HG02571 (cell line): Measurements from ENCODE around the gene FAM199X.
A peak's percentile ranks its signal among the peaks of the same experiment; 100 is the strongest.

ENCODE experiments used
- ATAC-seq: cut with Tn5 transposase; IDR thresholded peaks from one replicate; pipeline ENCODE4 v1.9.1; 2021; ENCODE audit warnings: mild to moderate bottlenecking, moderate library complexity; ENCODE audit not compliant: unreplicated experiment

Gene FAM199X

DNA sequence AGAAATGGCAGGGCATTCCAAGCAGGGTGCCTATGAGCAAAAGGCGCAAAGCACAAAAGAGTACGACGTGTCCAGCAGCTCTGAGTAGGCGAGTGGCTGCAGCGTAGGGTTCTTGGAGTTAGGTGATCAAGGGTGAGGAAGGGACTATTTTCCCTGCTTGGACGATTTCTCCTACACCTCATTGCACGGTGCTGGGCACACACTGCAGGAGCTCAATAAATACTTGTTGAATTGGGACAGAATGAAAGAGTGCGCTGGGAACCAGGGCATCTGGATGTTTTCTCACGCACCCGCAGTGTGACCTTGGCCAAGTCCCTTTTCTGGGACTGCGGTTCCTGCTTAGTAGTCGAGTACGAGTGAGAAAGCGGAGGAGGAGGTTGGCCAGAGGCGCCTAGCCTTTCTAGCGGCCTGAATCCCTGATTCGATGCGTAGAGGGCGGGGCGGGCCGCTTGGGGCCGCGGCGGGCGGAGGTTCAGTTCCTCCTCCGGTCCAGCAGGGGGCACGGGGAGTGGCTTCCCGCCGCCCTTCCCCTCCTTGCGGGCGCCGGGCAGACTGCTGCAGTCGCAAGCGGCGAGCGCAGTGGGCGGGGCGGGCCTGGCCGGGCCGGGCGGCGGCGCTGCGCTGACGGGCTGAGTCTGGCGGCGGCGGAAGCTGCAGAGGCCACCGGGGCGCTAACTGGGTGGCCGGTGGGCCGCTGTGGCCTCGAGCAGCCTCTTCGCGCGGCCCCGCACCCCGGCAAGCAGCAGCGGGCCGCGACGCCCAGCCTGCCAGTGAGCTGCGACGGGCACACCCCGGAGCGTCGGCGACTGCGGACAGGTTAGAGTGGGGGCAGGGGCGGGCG is at the start of gene FAM199X:
TSS of gene FAM199X (plus strand) at position 560 of the 841 bp plus-strand sequence. CDS start 333 bp downstream, outside the sequence.
- peak; percentile 95 for ATAC-seq

GRCh38 chrX:104117759-104118158 is 48.5 kb upstream of the FAM199X start:
- ATAC-seq = no peak

- no peak for ATAC-seq
Observed at GRCh38 chrX:104118765-104119164, 47.5 kb upstream of the FAM199X start.

- ATAC-seq = no peak
Observed at GRCh38 chrX:104122829-104123228, 43.4 kb upstream of the FAM199X start.

- no peak for ATAC-seq
Observed at GRCh38 chrX:104126856-104127255, 39.4 kb upstream of the FAM199X start.

- ATAC-seq = no peak
Observed at GRCh38 chrX:104130808-104131207, 35.4 kb upstream of the FAM199X start.

- ATAC-seq = no peak
Observed at GRCh38 chrX:104134583-104135261, 31.5 kb upstream of the FAM199X start.

DNA sequence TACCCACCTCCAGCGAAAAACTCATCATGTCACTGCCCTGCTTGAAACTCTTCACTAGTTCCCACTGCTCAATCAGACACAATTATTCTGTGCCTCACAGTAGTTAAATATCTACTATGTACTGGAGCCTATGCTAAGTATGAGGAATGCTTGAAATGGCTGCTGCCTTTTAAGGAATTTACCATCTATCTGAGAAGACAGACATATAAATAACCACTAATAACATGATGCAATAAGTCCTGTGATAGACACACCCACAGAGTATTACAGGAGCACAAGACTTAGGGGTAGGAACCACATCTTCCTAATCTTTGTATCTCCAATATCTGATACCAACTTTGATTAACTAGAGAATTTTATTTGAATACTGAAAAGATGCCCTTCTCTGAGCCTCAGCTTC is 30.6 kb upstream of the FAM199X start:
- ATAC-seq = no peak

DNA sequence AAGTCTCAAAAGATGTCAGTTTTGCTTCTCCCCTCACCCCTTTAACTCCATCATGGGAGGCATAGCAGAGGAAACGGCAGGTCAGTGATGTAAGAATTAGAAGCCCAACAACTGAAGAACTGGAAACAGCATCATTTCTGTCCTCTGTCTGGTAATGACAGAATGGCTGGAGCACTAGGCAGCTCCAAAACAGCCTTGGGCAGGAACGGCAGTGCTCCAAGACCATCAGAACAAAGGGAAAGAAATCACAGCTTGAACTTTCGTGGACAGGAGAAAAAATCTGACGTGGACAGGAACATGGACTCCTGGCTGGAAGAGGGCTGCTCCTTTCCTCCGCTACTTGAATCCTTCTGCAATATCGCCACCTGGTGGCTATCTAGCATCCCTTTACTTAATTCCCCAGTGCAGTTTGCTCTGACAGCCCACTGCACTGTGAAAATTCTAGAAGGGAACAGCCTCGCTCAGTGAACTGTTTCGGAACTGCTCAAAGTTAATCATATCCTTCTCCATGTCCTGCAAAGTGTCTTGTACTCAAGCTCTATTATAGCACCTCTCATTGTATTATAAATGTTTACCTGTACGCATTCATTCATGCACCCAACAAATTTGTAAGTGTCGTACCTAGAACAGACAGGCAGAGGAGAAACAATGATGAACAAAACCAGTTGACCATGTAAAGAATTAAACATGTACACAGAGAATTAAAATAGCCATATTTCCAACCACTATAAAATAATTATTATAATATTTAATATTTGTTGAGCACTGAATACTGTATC is 29.8 kb upstream of the FAM199X start:
- ATAC-seq = peak; percentile 80

DNA sequence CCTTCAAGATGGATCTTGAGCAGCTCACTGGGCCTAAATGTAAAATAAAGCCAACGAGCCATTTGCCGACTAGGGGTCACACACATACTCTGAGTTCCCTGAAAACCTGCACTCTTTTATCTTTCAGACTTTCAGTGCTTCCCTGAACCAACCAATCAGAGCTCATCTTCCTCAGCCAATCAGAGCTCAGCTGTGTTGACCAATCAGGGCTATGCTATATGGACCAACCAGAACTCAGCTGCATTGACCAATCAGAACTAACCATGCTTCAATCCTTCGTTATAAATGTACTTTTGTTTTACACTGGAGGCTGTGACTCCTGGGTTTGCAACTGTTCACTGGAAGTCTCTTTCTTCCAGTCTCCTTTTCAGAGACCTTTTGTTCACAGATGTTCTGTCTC is 28.8 kb upstream of the FAM199X start:
- no peak for ATAC-seq

GRCh38 chrX:104141087-104141760 is 25.0 kb upstream of the FAM199X start:
- ATAC-seq = no peak

GRCh38 chrX:104151037-104151436 is 15.2 kb upstream of the FAM199X start:
- ATAC-seq = no peak

GRCh38 chrX:104156630-104157529 is 9.4 kb upstream of the FAM199X start, which contains the start of gene SLC25A53:
SLC25A53 (minus strand) TSS chrX:104157009; CDS start chrX:104105257, 51,752 bp downstream.
- peak; percentile 93 for ATAC-seq

DNA sequence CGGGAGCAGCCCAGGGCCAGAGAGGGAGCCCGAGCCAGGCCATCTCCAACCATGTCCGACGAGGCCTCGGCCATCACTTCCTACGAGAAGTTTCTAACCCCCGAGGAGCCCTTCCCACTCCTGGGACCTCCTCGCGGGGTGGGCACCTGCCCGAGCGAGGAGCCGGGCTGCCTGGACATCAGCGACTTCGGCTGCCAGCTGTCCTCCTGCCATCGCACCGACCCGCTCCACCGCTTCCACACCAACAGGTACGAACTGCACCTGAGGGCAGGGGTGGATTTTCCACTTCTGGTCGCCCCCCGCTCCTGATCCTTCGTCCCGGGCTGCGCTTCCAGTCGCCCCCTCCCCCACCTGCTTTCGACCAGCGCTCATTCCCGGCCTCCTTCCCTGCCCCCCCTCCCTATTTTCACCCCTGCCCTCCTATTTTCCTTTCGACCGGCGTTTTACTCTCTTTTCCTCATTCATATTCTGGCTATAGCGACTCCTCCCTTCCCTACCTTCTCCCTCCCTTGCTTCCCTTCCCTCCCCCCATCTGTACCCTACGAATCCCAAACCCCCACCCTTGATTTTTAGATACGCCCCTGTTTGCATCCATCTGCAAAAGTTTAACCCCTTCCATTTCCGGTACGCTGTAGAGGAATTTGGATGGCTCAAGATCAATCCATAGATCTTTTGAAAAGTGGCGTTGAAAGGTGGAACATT is 633 bp downstream of the FAM199X start:
- ATAC-seq = no peak

DNA sequence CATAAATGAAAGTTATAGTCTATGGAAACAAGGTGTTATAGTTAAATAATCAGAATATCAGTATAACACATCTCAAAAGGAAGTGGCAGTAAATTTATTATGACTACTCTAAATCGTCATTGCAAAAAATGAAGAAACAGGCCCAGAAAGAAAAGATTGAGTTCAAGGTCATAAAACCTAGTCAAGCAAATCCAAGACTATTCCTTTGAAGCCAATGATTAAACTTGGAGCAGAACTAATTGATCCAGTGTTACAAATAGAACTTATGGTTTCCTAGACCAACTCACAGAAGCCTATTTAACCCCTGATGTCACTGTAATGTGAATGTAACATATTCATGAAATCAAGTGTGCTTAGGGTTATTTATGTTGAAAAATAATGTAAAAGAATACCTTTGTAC is 1.9 kb downstream of the FAM199X start:
- no peak for ATAC-seq

GRCh38 chrX:104172121-104172520 is 5.9 kb downstream of the FAM199X start:
- ATAC-seq = no peak

DNA sequence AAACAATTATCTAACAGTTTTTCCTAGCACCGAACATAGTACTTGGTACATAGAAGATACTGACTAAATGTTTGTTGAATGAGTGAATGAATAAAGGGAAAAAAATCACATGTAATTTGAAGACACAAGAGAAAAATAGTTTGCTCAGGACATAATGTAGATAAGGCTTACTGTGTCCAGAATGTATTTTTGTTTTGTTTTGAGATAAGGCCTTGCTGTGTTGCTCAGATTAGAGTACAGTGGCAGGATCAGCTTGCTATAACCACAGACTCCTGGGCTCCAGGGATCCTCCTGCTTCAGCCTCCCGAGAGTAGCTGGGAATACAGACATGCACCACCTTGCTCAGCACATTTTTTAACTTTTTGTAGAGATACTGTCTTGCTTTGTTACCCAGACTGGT is 6.5 kb downstream of the FAM199X start:
- no peak for ATAC-seq

DNA sequence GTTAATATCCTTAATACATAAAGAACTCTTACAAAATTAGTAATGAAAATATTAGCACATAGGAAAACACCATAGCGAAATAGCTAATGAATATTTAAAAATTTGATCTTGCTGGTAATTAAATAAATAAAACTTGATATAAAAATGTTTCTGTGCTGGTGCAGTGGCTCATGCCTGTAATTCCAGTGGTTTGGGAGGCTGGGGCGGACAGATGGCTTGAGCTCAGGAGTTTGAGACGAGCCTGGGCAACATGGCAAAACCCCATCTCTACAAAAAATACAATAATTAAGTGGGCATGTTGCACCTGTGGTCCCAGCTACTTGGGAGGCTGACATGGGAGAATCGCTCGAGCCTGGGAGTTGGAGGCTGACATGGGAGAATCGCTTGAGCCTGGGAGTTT is 7.6 kb downstream of the FAM199X start:
- ATAC-seq = no peak

DNA sequence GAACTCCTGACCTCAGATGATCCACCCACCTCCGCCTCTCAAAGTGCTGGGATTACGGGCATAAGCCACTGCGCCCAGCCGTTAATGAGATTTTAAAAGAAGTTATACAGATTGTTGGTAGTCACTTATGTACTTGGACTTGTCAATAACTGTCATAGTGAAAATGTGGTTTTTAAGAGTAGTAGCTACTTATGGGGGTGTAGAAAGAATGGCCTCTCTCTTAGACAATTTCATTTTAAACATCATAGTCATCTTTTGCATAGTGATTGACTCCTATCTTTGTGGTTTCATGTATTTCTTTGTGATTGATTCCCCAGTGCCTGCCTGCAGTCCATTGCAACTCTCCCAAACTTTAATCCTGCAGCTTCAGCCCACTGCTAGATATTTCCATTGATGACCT is 17.4 kb downstream of the FAM199X start:
- ATAC-seq = no peak
